Measurements from ENCODE around the gene LTBP1.

DNA sequence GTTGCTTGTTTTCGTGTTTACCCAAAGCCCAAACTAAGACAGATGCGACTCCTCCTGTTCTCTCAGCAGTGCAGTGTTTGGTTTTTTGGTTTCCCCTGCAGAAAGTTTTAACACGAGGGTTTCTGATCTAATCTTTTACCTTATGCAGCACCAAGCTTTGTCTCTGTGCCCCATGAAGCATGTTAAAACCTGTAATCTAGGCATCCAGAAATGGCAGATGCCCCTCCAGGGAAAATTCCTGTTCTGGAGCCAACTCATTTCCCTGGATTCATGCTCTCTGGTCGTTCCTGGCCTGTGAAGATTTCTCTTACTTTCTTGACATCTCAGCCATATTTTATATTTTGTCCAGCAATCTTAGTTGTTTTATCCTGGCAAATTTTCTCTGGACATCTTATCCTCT, 91.5 kb downstream of the LTBP1 start:
- TF ChIP-seq EZH2 (IDR thresholded peaks at IDR 0.05; ENCODE audit: borderline replicate concordance, low read depth, low read length, poor library complexity, severe bottlenecking): no peak
- TF ChIP-seq, protein P1, sequence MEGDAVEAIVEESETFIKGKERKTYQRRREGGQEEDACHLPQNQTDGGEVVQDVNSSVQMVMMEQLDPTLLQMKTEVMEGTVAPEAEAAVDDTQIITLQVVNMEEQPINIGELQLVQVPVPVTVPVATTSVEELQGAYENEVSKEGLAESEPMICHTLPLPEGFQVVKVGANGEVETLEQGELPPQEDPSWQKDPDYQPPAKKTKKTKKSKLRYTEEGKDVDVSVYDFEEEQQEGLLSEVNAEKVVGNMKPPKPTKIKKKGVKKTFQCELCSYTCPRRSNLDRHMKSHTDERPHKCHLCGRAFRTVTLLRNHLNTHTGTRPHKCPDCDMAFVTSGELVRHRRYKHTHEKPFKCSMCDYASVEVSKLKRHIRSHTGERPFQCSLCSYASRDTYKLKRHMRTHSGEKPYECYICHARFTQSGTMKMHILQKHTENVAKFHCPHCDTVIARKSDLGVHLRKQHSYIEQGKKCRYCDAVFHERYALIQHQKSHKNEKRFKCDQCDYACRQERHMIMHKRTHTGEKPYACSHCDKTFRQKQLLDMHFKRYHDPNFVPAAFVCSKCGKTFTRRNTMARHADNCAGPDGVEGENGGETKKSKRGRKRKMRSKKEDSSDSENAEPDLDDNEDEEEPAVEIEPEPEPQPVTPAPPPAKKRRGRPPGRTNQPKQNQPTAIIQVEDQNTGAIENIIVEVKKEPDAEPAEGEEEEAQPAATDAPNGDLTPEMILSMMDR (conservative IDR thresholded peaks at IDR 0.05; ENCODE audit: low read depth, low read length): no peak
